ENCODE results near the gene ERVFRD-1.
A peak's percentile ranks its signal among the peaks of the same experiment; 100 is the strongest.

GRCh38 chr6:11123978-11124377, 12.5 kb upstream of the ERVFRD-1 start:
- TF ChIP-seq EP300 (IDR thresholded peaks at IDR 0.05) = no peak
- TF ChIP-seq CTCF (IDR thresholded peaks at IDR 0.05) = peak in 1 of 6 experiments; percentile 17
- TF ChIP-seq POLR2AphosphoS5 (IDR thresholded peaks at IDR 0.05) = no peak

Data from upper lobe of left lung (tissue), 4 donors.